ENCODE measurements around the gene RCOR2. TPM values are rescaled to one million over a fixed set of nuclear protein-coding genes. Genes with fewer than 3 reads are reported as not detected.

Gene RCOR2
- total and polyA plus RNA-seq, 2 of the 13 experiments (the other 11 are each of a cell fraction or from before 2014, with no cell fraction given): 8.3 to 8.5 TPM

DNA sequence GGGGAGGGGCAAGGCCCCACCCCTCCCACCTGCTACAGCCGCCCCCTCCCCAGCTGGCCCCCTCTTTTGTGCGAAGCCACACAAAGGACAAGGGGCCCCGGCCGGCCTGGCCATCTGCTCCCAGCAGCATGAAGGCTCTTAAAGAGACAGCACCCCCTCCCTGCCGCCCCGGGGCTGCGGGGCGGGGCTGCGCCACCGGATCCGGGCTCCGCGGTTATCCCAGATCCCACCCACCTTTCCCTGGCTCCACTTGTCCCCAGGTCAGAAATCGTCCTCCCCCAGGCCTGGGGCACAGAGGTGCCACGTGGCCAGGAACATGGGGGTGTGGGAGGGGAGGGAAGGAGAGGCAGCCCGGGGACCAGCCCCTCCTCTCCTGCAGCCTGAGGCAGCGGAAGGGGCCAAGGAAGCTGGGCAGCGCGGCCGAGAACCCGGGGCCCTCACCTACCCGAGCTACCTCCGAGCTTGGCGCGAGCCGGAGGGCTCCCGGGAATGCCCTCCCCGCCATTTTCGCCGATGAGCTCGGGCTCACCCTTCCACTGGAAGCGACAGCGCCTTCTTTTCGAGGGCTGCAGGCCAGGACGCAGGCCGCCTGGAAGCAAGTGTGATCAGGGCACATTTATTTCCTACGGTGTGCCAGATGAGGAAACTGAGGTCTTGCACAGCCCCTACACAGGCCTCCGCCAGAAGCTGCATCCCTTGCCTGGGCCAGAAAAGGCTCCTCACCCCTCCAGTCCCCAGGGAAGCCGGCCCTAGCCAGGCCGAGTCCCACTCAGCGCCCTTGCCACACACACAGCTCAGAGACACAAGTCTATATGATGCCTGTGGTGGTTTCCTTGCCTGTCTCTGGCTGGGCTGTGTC, 2.5 kb upstream of the RCOR2 start (continued):
- TF ChIP-seq, protein P1, sequence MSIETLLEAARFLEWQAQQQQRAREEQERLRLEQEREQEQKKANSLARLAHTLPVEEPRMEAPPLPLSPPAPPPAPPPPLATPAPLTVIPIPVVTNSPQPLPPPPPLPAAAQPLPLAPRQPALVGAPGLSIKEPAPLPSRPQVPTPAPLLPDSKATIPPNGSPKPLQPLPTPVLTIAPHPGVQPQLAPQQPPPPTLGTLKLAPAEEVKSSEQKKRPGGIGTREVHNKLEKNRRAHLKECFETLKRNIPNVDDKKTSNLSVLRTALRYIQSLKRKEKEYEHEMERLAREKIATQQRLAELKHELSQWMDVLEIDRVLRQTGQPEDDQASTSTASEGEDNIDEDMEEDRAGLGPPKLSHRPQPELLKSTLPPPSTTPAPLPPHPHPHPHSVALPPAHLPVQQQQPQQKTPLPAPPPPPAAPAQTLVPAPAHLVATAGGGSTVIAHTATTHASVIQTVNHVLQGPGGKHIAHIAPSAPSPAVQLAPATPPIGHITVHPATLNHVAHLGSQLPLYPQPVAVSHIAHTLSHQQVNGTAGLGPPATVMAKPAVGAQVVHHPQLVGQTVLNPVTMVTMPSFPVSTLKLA (IDR thresholded peaks at IDR 0.05): peak; percentile 47
- TF ChIP-seq RBAK (CRISPR knock-in tag; IDR thresholded peaks at IDR 0.05): no peak
- peak; percentile 42; the same call in 1 of the 2 replicates for TF ChIP-seq SOX5 (CRISPR knock-in tag; IDR thresholded peaks at IDR 0.05; ENCODE audit: borderline replicate concordance)
- TF ChIP-seq, protein P2, sequence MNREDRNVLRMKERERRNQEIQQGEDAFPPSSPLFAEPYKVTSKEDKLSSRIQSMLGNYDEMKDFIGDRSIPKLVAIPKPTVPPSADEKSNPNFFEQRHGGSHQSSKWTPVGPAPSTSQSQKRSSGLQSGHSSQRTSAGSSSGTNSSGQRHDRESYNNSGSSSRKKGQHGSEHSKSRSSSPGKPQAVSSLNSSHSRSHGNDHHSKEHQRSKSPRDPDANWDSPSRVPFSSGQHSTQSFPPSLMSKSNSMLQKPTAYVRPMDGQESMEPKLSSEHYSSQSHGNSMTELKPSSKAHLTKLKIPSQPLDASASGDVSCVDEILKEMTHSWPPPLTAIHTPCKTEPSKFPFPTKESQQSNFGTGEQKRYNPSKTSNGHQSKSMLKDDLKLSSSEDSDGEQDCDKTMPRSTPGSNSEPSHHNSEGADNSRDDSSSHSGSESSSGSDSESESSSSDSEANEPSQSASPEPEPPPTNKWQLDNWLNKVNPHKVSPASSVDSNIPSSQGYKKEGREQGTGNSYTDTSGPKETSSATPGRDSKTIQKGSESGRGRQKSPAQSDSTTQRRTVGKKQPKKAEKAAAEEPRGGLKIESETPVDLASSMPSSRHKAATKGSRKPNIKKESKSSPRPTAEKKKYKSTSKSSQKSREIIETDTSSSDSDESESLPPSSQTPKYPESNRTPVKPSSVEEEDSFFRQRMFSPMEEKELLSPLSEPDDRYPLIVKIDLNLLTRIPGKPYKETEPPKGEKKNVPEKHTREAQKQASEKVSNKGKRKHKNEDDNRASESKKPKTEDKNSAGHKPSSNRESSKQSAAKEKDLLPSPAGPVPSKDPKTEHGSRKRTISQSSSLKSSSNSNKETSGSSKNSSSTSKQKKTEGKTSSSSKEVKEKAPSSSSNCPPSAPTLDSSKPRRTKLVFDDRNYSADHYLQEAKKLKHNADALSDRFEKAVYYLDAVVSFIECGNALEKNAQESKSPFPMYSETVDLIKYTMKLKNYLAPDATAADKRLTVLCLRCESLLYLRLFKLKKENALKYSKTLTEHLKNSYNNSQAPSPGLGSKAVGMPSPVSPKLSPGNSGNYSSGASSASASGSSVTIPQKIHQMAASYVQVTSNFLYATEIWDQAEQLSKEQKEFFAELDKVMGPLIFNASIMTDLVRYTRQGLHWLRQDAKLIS (CRISPR knock-in tag; IDR thresholded peaks at IDR 0.05): peak; percentile 82; the same call in 1 of the 2 replicates
- peak; percentile 95 for TF ChIP-seq MYC (CRISPR knock-in tag; IDR thresholded peaks at IDR 0.05; ENCODE audit: borderline replicate concordance)
- peak; percentile 35; the same call in 1 of the 2 replicates for TF ChIP-seq NR2C2 (CRISPR knock-in tag; IDR thresholded peaks at IDR 0.05; ENCODE audit: borderline replicate concordance)
- 0 out of 2 replicates have a peak, but pooled peaks have one; percentile 12 for TF ChIP-seq SPEN (CRISPR knock-in tag; IDR thresholded peaks at IDR 0.05; ENCODE audit: low read depth)
- TF ChIP-seq ZNF343 (CRISPR knock-in tag; IDR thresholded peaks at IDR 0.05): 0 out of 2 replicates have a peak, but pooled peaks have one; percentile 15
- no peak for TF ChIP-seq ZNF550 (CRISPR knock-in tag; IDR thresholded peaks at IDR 0.05; ENCODE audit: borderline replicate concordance)
- no peak for TF ChIP-seq HES4 (CRISPR knock-in tag; IDR thresholded peaks at IDR 0.05; ENCODE audit: borderline replicate concordance)
- TF ChIP-seq, protein P3, sequence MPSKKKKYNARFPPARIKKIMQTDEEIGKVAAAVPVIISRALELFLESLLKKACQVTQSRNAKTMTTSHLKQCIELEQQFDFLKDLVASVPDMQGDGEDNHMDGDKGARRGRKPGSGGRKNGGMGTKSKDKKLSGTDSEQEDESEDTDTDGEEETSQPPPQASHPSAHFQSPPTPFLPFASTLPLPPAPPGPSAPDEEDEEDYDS (CRISPR knock-in tag; IDR thresholded peaks at IDR 0.05): peak; percentile 57; the same call in 1 of the 2 replicates
- TF ChIP-seq, protein P4, sequence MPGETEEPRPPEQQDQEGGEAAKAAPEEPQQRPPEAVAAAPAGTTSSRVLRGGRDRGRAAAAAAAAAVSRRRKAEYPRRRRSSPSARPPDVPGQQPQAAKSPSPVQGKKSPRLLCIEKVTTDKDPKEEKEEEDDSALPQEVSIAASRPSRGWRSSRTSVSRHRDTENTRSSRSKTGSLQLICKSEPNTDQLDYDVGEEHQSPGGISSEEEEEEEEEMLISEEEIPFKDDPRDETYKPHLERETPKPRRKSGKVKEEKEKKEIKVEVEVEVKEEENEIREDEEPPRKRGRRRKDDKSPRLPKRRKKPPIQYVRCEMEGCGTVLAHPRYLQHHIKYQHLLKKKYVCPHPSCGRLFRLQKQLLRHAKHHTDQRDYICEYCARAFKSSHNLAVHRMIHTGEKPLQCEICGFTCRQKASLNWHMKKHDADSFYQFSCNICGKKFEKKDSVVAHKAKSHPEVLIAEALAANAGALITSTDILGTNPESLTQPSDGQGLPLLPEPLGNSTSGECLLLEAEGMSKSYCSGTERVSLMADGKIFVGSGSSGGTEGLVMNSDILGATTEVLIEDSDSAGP (CRISPR knock-in tag; IDR thresholded peaks at IDR 0.05; ENCODE audit: borderline replicate concordance): peak; percentile 99
- TF ChIP-seq IRF2 (CRISPR knock-in tag; IDR thresholded peaks at IDR 0.05): peak; percentile 62; the same call in 1 of the 2 replicates
- TF ChIP-seq NCOA1 (CRISPR knock-in tag; IDR thresholded peaks at IDR 0.05): 0 out of 2 replicates have a peak, but pooled peaks have one; percentile 50
- 0 out of 2 replicates have a peak, but pooled peaks have one; percentile 39 for TF ChIP-seq ZIK1 (CRISPR knock-in tag; IDR thresholded peaks at IDR 0.05; ENCODE audit: borderline replicate concordance, low read depth)
- no peak for TF ChIP-seq ZNF790 (CRISPR knock-in tag; IDR thresholded peaks at IDR 0.05; ENCODE audit: borderline replicate concordance)
- 0 out of 2 replicates have a peak, but pooled peaks have one; percentile 64 for TF ChIP-seq ZNF674 (CRISPR knock-in tag; IDR thresholded peaks at IDR 0.05; ENCODE audit: low read depth)
- TF ChIP-seq, protein P5, sequence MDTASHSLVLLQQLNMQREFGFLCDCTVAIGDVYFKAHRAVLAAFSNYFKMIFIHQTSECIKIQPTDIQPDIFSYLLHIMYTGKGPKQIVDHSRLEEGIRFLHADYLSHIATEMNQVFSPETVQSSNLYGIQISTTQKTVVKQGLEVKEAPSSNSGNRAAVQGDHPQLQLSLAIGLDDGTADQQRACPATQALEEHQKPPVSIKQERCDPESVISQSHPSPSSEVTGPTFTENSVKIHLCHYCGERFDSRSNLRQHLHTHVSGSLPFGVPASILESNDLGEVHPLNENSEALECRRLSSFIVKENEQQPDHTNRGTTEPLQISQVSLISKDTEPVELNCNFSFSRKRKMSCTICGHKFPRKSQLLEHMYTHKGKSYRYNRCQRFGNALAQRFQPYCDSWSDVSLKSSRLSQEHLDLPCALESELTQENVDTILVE (CRISPR knock-in tag; IDR thresholded peaks at IDR 0.05): peak; percentile 51; the same call in 1 of the 2 replicates
- TF ChIP-seq KLF16 (CRISPR knock-in tag; IDR thresholded peaks at IDR 0.05): peak in 1 of 2 experiments; percentile 44; a peak in 1 of 4 replicates

Data from HepG2 (cell line).